CD4-positive, alpha-beta memory T cell (primary cell): ENCODE measurements around the gene POR. TPM values are rescaled to one million over a fixed set of nuclear protein-coding genes. Genes with fewer than 3 reads are reported as not detected.
A peak's percentile ranks its signal among the peaks of the same experiment; 100 is the strongest.

Source experiments
- CTCF ChIA-PET: fragments of 350-600 bp; sonication (Branson Sonifier 250); formaldehyde crosslinking; loops from one replicate; lab custom pipeline; 2021; ENCODE audit warnings: inconsistent platforms; ENCODE audit not compliant: partially characterized antibody; lab: Charles Lee
- POLR2A ChIA-PET: fragments of 350-600 bp; sonication (Branson Sonifier 250); formaldehyde crosslinking; loops from one replicate; lab custom pipeline; 2021; ENCODE audit not compliant: partially characterized antibody; lab: Charles Lee
- DNase-seq, 5 donors: peaks; one replicate each; pipeline versions ENCODE4 v3.0.0 to v3.0.0-alpha.2; 2020 to 2022; ENCODE audit warnings: mixed read lengths in 1 of 5
- H3K27ac ChIP-seq: one replicate; pipeline ENCODE4 v1.7.0; 2013; ENCODE audit warnings: low read depth, low read length
- H3K27me3 ChIP-seq: 2 replicates; pipeline ENCODE4 v1.7.0; 2013; ENCODE audit warnings: mild to moderate bottlenecking, low read length, moderate library complexity; ENCODE audit not compliant: insufficient read depth
- H3K36me3 ChIP-seq: 2 replicates; pipeline ENCODE4 v1.7.0; 2013; ENCODE audit warnings: mild to moderate bottlenecking, low read length, moderate library complexity; ENCODE audit not compliant: insufficient read depth
- H3K4me1 ChIP-seq: 2 replicates; pipeline ENCODE4 v1.7.0; 2013; ENCODE audit warnings: mild to moderate bottlenecking, low read length, moderate library complexity; ENCODE audit not compliant: insufficient read depth
- H3K4me3 ChIP-seq, 2 donors: one replicate each; pipeline ENCODE4 v1.7.0; 2013; ENCODE audit warnings: low read length in 2 of 2, mild to moderate bottlenecking in 1 of 2
- H3K9me3 ChIP-seq, 2 donors: one replicate each; pipeline ENCODE4 v1.7.0; 2013; ENCODE audit warnings: low read length in 2 of 2, control low read depth in 1 of 2; ENCODE audit not compliant: control insufficient read depth in 1 of 2
- H3K27ac Mint-ChIP-seq, 7 donors: one replicate each; pipeline ENCODE4 v1.8.0; 2020 to 2021; ENCODE audit warnings: mixed read lengths in 7 of 7, mild to moderate bottlenecking in 6 of 7, inconsistent platforms in 3 of 7, moderate library complexity in 3 of 7
- H3K27me3 Mint-ChIP-seq, 2 donors: one replicate each; pipeline ENCODE4 v1.8.0; 2020 to 2021; ENCODE audit warnings: mixed read lengths in 2 of 2
- H3K36me3 Mint-ChIP-seq, 2 donors: one replicate each; pipeline ENCODE4 v1.8.0; 2020 to 2021; ENCODE audit warnings: mixed read lengths in 2 of 2, inconsistent platforms in 1 of 2, mild to moderate bottlenecking in 1 of 2
- H3K4me1 Mint-ChIP-seq, 4 donors: one replicate each; pipeline ENCODE4 v1.8.0; 2020 to 2021; ENCODE audit warnings: mixed read lengths in 4 of 4, mild to moderate bottlenecking in 1 of 4
- H3K4me3 Mint-ChIP-seq, 8 donors: one replicate each; pipeline ENCODE4 v1.8.0; 2020 to 2021; ENCODE audit warnings: mixed read lengths in 8 of 8, mild to moderate bottlenecking in 7 of 8, moderate library complexity in 6 of 8, inconsistent platforms in 3 of 8
- H3K9me3 Mint-ChIP-seq, 8 donors: one replicate each; pipeline ENCODE4 v1.8.0; 2020 to 2021; ENCODE audit warnings: mixed read lengths in 8 of 8, mild to moderate bottlenecking in 5 of 8, inconsistent platforms in 3 of 8, moderate library complexity in 1 of 8
- intact Hi-C: fragments of 100-400 bp; cut with micrococcal nuclease; formaldehyde crosslinking; loops from one replicate; pipeline ENCODE4 v1.15.1; 2023
- polyA plus RNA-seq, 2 donors: library from polyadenylated mRNA; unstranded; fragments of 300-500 nt; fragmentation: Illumina TruSeq; gene quantifications; one replicate each; pipeline ENCODE4 v1.2.3, GENCODE V29; 2021
- total RNA-seq, 2 experiments: library from RNA; stranded (reverse); gene quantifications; one replicate each; pipeline ENCODE4 v1.2.3, GENCODE V29; 2021

The POR gene
- total and polyA plus RNA-seq, 4 experiments from 2014 or later = 45.6 to 71.1 (median 54.0) TPM

GRCh38 chr7:75984130-75985008, 69.4 kb downstream of the POR start:
- POLR2A ChIA-PET = interaction anchor here (0.7 kb wide), 1 partner anchor 10 kb away, joined by 3 read pairs; the partner anchor contains the start of gene TMEM120A
- no peaks in the 10 kb centered on the region for H3K4me1 Mint-ChIP-seq
- Histone ChIP-seq H3K4me3 (no peak overlapping the region), H3K9me3 (no peaks in the 10 kb centered on the region), H3K27me3 (no peaks in the 10 kb centered on the region), H3K4me1 (no peaks in the 10 kb centered on the region), H3K36me3 (peaks cover 11% of the 10 kb centered on the region), H3K27ac (no peak overlapping the region)
- peaks cover 3 to 34% of the 10 kb centered on the region in 2 donors for H3K36me3 Mint-ChIP-seq
- no peaks in the 10 kb centered on the region for H3K9me3 Mint-ChIP-seq
- no peak overlapping the region for H3K27ac Mint-ChIP-seq
- DNase-seq = no peak
- intact Hi-C loops = no loop called here
- H3K27me3 Mint-ChIP-seq = no peaks in the 10 kb centered on the region
- CTCF ChIA-PET = no interaction called here
- H3K4me3 Mint-ChIP-seq = no peak overlapping the region

- Histone ChIP-seq H3K4me1 (no peaks in the 10 kb centered on the region), H3K9me3 (no peaks in the 10 kb centered on the region), H3K36me3 (peaks cover 11% of the 10 kb centered on the region), H3K27me3 (no peaks in the 10 kb centered on the region), H3K4me3 (no peak overlapping the region), H3K27ac (no peak overlapping the region)
- H3K27me3 Mint-ChIP-seq = no peaks in the 10 kb centered on the region
- ChIA-PET POLR2A (interaction anchor here (0.7 kb wide), 1 partner anchor 9 kb away, joined by 3 read pairs; the partner anchor contains the start of gene TMEM120A), CTCF (no interaction called here)
- DNase-seq = no peak
- H3K4me3 Mint-ChIP-seq = no peak overlapping the region
- no peak overlapping the region for H3K27ac Mint-ChIP-seq
- peaks cover 0 to 6% (median 3%) of the 10 kb centered on the region in 4 donors for H3K4me1 Mint-ChIP-seq
- intact Hi-C loops = no loop called here
- no peaks in the 10 kb centered on the region for H3K9me3 Mint-ChIP-seq
- peaks cover 3 to 30% of the 10 kb centered on the region in 2 donors for H3K36me3 Mint-ChIP-seq
These were observed 70.1 kb downstream of the POR start for GRCh38 chr7:75985009-75985517.

- ChIA-PET POLR2A (no interaction called here), CTCF (no interaction called here)
- H3K4me1 Mint-ChIP-seq = peaks cover 0 to 12% (median 3%) of the 10 kb centered on the region in 4 donors
- no peak for DNase-seq
- Histone ChIP-seq H3K27ac (no peak overlapping the region), H3K9me3 (no peaks in the 10 kb centered on the region), H3K27me3 (no peaks in the 10 kb centered on the region), H3K4me1 (no peaks in the 10 kb centered on the region), H3K36me3 (peaks cover 11% of the 10 kb centered on the region), H3K4me3 (no peak overlapping the region)
- no peak overlapping the region for H3K27ac Mint-ChIP-seq
- H3K36me3 Mint-ChIP-seq = peaks cover 3 to 28% of the 10 kb centered on the region in 2 donors
- intact Hi-C loops = no loop called here
- H3K4me3 Mint-ChIP-seq = no peak overlapping the region
- H3K9me3 Mint-ChIP-seq = no peaks in the 10 kb centered on the region
- no peaks in the 10 kb centered on the region for H3K27me3 Mint-ChIP-seq
These were observed 70.7 kb downstream of the POR start for GRCh38 chr7:75985518-75986146.

GRCh38 chr7:75986147-75986781, 71.3 kb downstream of the POR start:
- no peak for DNase-seq
- no peaks in the 10 kb centered on the region for H3K9me3 Mint-ChIP-seq
- H3K4me3 Mint-ChIP-seq = no peak overlapping the region
- H3K4me1 Mint-ChIP-seq = peaks cover 2 to 18% (median 3%) of the 10 kb centered on the region in 4 donors
- H3K9me3 ChIP-seq = no peaks in the 10 kb centered on the region
- H3K27me3 ChIP-seq = no peaks in the 10 kb centered on the region
- H3K27me3 Mint-ChIP-seq = no peaks in the 10 kb centered on the region
- H3K4me1 ChIP-seq = no peaks in the 10 kb centered on the region
- POLR2A ChIA-PET = no interaction called here
- peaks cover 11% of the 10 kb centered on the region for H3K36me3 ChIP-seq
- CTCF ChIA-PET = no interaction called here
- no peak overlapping the region for H3K4me3 ChIP-seq
- H3K27ac Mint-ChIP-seq = no peak overlapping the region
- intact Hi-C loops = no loop called here
- H3K36me3 Mint-ChIP-seq = peaks cover 3 to 28% of the 10 kb centered on the region in 2 donors
- no peak overlapping the region for H3K27ac ChIP-seq

GRCh38 chr7:75987026-75987804, 72.3 kb downstream of the POR start:
- peak overlapping the region in 1 of 8 donors; percentile 7 for H3K4me3 Mint-ChIP-seq
- no peak overlapping the region for H3K4me3 ChIP-seq
- no peaks in the 10 kb centered on the region for H3K27me3 ChIP-seq
- intact Hi-C loops = no loop called here
- CTCF ChIA-PET = no interaction called here
- H3K27me3 Mint-ChIP-seq = no peaks in the 10 kb centered on the region
- H3K27ac Mint-ChIP-seq = peak overlapping the region in 2 of 7 donors; percentile 29 to 89
- peaks cover 11% of the 10 kb centered on the region for H3K36me3 ChIP-seq
- POLR2A ChIA-PET = no interaction called here
- no peaks in the 10 kb centered on the region for H3K9me3 Mint-ChIP-seq
- H3K36me3 Mint-ChIP-seq = peaks cover 3 to 24% of the 10 kb centered on the region in 2 donors
- H3K27ac ChIP-seq = no peak overlapping the region
- H3K4me1 ChIP-seq = no peaks in the 10 kb centered on the region
- no peak for DNase-seq
- no peaks in the 10 kb centered on the region for H3K9me3 ChIP-seq
- H3K4me1 Mint-ChIP-seq = peaks cover 2 to 24% (median 3%) of the 10 kb centered on the region in 4 donors

- ChIA-PET CTCF (no interaction called here), POLR2A (no interaction called here)
- peak overlapping the region in 1 of 7 donors; percentile 29 for H3K27ac Mint-ChIP-seq
- no peak overlapping the region for H3K27ac ChIP-seq
- no peak overlapping the region for H3K4me3 ChIP-seq
- H3K9me3 Mint-ChIP-seq = no peaks in the 10 kb centered on the region
- no peaks in the 10 kb centered on the region for H3K27me3 Mint-ChIP-seq
- peaks cover 3 to 23% of the 10 kb centered on the region in 2 donors for H3K36me3 Mint-ChIP-seq
- H3K9me3 ChIP-seq = no peaks in the 10 kb centered on the region
- peaks cover 1% of the 10 kb centered on the region for H3K4me1 ChIP-seq
- peaks cover 8% of the 10 kb centered on the region for H3K36me3 ChIP-seq
- intact Hi-C loops = no loop called here
- peaks cover 2 to 24% (median 6%) of the 10 kb centered on the region in 4 donors for H3K4me1 Mint-ChIP-seq
- DNase-seq = no peak
- H3K4me3 Mint-ChIP-seq = no peak overlapping the region
- no peaks in the 10 kb centered on the region for H3K27me3 ChIP-seq
These were observed 73.0 kb downstream of the POR start for GRCh38 chr7:75987805-75988567.
